ENCODE results near the gene CHRNA7.

Gene CHRNA7

DNA sequence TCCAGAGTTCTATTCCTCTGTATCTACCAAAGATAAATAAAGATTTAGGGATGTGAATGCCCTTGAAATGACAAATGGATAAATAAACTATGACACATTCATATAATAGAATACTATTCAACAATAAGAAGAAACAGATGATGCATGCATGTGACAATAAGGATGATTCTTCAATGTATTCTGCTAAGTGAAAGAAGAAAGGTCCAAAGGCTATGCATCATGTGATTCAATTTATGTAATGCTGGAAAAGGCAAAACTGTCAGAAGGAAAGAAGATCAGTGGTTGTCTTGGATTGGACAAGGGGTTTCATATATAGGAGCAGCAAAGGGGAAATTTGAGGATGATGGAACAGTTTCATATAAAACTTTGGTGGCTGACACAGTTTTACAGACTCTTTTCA lies 32.6 kb upstream of the CHRNA7 start:
- no peaks in the 10 kb centered on the region for H3K9me3 ChIP-seq (ENCODE audit: insufficient read depth, low read depth, low read length)
- no peak overlapping the region for H3K4me2 ChIP-seq (ENCODE audit: low read depth, low read length, poor library complexity, severe bottlenecking)
- H3K27me3 ChIP-seq (ENCODE audit: insufficient read depth, low read length, poor library complexity, severe bottlenecking): no peaks in the 10 kb centered on the region
- H4K20me1 ChIP-seq (ENCODE audit: insufficient read depth, low read length, poor library complexity, severe bottlenecking): no peaks in the 10 kb centered on the region
- no peak overlapping the region for H2AFZ ChIP-seq (ENCODE audit: low read length)
- H3K9ac ChIP-seq (ENCODE audit: low read depth, low read length, poor library complexity, severe bottlenecking): no peak overlapping the region
- no peaks in the 10 kb centered on the region for H3F3A ChIP-seq (ENCODE audit: low read depth)
- H3K4me3 ChIP-seq (ENCODE audit: low read length, poor library complexity, severe bottlenecking): no peak overlapping the region
- H3K9me2 ChIP-seq (replicated peaks; ENCODE audit: low read depth, low read length): no peaks in the 10 kb centered on the region
- TF ChIP-seq, protein P1, sequence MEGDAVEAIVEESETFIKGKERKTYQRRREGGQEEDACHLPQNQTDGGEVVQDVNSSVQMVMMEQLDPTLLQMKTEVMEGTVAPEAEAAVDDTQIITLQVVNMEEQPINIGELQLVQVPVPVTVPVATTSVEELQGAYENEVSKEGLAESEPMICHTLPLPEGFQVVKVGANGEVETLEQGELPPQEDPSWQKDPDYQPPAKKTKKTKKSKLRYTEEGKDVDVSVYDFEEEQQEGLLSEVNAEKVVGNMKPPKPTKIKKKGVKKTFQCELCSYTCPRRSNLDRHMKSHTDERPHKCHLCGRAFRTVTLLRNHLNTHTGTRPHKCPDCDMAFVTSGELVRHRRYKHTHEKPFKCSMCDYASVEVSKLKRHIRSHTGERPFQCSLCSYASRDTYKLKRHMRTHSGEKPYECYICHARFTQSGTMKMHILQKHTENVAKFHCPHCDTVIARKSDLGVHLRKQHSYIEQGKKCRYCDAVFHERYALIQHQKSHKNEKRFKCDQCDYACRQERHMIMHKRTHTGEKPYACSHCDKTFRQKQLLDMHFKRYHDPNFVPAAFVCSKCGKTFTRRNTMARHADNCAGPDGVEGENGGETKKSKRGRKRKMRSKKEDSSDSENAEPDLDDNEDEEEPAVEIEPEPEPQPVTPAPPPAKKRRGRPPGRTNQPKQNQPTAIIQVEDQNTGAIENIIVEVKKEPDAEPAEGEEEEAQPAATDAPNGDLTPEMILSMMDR (conservative IDR thresholded peaks at IDR 0.05; ENCODE audit: low read length): no peak
- no peak for TF ChIP-seq EZH2phosphoT487 (IDR thresholded peaks at IDR 0.05; ENCODE audit: borderline replicate concordance)
- H3K36me3 ChIP-seq (ENCODE audit: insufficient read depth, low read length): no peaks in the 10 kb centered on the region
- no peaks in the 10 kb centered on the region for H3K79me2 ChIP-seq (ENCODE audit: insufficient read depth, low read length)
- no peaks in the 10 kb centered on the region for H3K4me1 ChIP-seq (ENCODE audit: insufficient read depth, low read length, poor library complexity, severe bottlenecking)

DNA sequence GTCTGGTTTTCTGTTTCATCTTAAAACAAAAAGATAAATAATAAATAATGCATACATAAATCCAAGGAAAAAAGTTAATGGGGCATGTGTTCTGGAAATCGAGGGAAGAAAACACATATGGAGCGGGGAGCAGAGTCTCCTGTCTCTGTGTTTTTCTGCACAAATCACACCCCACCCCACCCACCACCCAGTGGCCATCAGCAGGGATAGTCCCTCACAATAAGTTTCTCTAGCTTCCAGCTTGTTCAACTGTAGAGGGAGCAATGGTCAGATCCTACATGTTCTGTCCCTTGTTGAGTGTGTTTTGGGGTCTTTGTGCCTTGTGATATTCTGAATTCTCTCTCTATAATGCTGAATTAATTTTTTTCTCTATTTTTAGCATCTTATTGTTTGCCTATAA lies 26.8 kb upstream of the CHRNA7 start:
- Histone ChIP-seq H3F3A (ENCODE audit: low read depth) (no peaks in the 10 kb centered on the region), H3K36me3 (ENCODE audit: insufficient read depth, low read length) (no peaks in the 10 kb centered on the region), H4K20me1 (ENCODE audit: insufficient read depth, low read length, poor library complexity, severe bottlenecking) (no peaks in the 10 kb centered on the region)

DNA sequence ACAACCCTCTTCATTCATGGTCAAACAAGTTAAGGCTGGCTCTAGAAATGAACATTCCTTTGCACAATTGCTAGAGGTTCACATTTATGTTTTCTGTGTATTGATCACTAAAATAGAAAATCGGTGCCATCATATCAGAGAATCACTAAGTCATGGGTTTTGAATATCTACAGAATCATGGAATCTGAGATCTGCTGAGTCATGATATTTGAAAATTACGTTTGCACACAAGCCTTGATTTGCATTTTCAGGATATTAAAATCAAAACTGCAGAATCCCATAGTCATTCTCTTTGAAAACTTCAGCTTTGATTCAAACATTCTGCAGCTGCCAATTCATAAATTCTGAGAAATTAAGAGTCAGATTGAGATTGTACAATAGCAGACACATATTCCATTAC lies 26.1 kb upstream of the CHRNA7 start:
- no peaks in the 10 kb centered on the region for H3K9me3 ChIP-seq (ENCODE audit: insufficient read depth, low read depth, low read length)
- H3K36me3 ChIP-seq (ENCODE audit: insufficient read depth, low read length): no peaks in the 10 kb centered on the region
- H3F3A ChIP-seq (ENCODE audit: low read depth): no peaks in the 10 kb centered on the region
- no peaks in the 10 kb centered on the region for H3K79me2 ChIP-seq (ENCODE audit: insufficient read depth, low read length)
- TF ChIP-seq, protein P1 (conservative IDR thresholded peaks at IDR 0.05; ENCODE audit: low read length): no peak
- TF ChIP-seq EZH2phosphoT487 (IDR thresholded peaks at IDR 0.05; ENCODE audit: borderline replicate concordance): no peak
- no peaks in the 10 kb centered on the region for H4K20me1 ChIP-seq (ENCODE audit: insufficient read depth, low read length, poor library complexity, severe bottlenecking)
- H3K4me2 ChIP-seq (ENCODE audit: low read depth, low read length, poor library complexity, severe bottlenecking): no peak overlapping the region
- no peak overlapping the region for H3K4me3 ChIP-seq (ENCODE audit: low read length, poor library complexity, severe bottlenecking)
- no peak overlapping the region for H3K9ac ChIP-seq (ENCODE audit: low read depth, low read length, poor library complexity, severe bottlenecking)
- no peak overlapping the region for H2AFZ ChIP-seq (ENCODE audit: low read length)
- no peaks in the 10 kb centered on the region for H3K27me3 ChIP-seq (ENCODE audit: insufficient read depth, low read length, poor library complexity, severe bottlenecking)
- H3K9me2 ChIP-seq (replicated peaks; ENCODE audit: low read depth, low read length): no peaks in the 10 kb centered on the region
- no peaks in the 10 kb centered on the region for H3K4me1 ChIP-seq (ENCODE audit: insufficient read depth, low read length, poor library complexity, severe bottlenecking)

More for the DNA sequence above, 26.8 kb upstream of the CHRNA7 start:
- Histone ChIP-seq H3K4me3 (ENCODE audit: low read length, poor library complexity, severe bottlenecking) (no peak overlapping the region), H2AFZ (ENCODE audit: low read length) (no peak overlapping the region), H3K27me3 (ENCODE audit: insufficient read depth, low read length, poor library complexity, severe bottlenecking) (no peaks in the 10 kb centered on the region), H3K9me2 (replicated peaks; ENCODE audit: low read depth, low read length) (no peaks in the 10 kb centered on the region), H3K9me3 (ENCODE audit: insufficient read depth, low read depth, low read length) (no peaks in the 10 kb centered on the region), H3K9ac (ENCODE audit: low read depth, low read length, poor library complexity, severe bottlenecking) (no peak overlapping the region), H3K4me1 (ENCODE audit: insufficient read depth, low read length, poor library complexity, severe bottlenecking) (no peaks in the 10 kb centered on the region), H3K79me2 (ENCODE audit: insufficient read depth, low read length) (no peaks in the 10 kb centered on the region), H3K4me2 (ENCODE audit: low read depth, low read length, poor library complexity, severe bottlenecking) (no peak overlapping the region)
- TF ChIP-seq EZH2phosphoT487 (IDR thresholded peaks at IDR 0.05; ENCODE audit: borderline replicate concordance): no peak

DNA sequence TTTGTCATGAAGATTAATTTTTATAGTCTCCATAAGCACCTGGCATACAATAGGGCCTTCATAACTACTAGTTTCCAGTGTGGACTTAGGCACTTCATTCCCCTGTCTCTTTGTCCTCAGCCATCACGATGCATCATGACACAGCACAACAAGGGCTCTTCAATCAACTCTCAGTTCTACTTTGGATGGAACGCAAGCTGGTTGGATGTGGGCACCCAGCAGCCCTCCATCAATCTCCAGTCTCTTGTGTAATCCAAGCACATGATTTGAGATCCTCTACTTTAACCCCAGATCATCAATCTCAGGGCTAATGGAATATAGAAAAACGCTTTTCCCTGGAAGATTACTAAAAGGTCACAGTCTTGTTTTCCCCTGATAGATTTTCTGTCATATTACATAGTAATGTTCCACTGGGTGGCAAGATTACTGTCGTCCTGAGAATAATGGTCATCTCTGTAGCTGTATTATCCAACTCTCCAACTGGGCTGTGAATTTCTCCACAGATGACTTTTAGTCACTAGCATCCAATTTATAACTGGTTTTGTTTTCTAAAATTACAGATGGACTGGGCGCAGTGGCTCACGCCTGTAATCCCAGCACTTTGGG lies 22.9 kb upstream of the CHRNA7 start:
- Histone ChIP-seq H3F3A (ENCODE audit: low read depth) (no peaks in the 10 kb centered on the region), H3K9ac (ENCODE audit: low read depth, low read length, poor library complexity, severe bottlenecking) (no peak overlapping the region), H3K27me3 (ENCODE audit: insufficient read depth, low read length, poor library complexity, severe bottlenecking) (no peaks in the 10 kb centered on the region), H3K79me2 (ENCODE audit: insufficient read depth, low read length) (no peaks in the 10 kb centered on the region), H2AFZ (ENCODE audit: low read length) (no peak overlapping the region), H3K36me3 (ENCODE audit: insufficient read depth, low read length) (no peaks in the 10 kb centered on the region), H3K4me1 (ENCODE audit: insufficient read depth, low read length, poor library complexity, severe bottlenecking) (no peaks in the 10 kb centered on the region), H3K4me2 (ENCODE audit: low read depth, low read length, poor library complexity, severe bottlenecking) (no peak overlapping the region), H4K20me1 (ENCODE audit: insufficient read depth, low read length, poor library complexity, severe bottlenecking) (no peaks in the 10 kb centered on the region), H3K9me2 (replicated peaks; ENCODE audit: low read depth, low read length) (no peaks in the 10 kb centered on the region), H3K9me3 (ENCODE audit: insufficient read depth, low read depth, low read length) (no peaks in the 10 kb centered on the region), H3K4me3 (ENCODE audit: low read length, poor library complexity, severe bottlenecking) (no peak overlapping the region)
- no peak for TF ChIP-seq EZH2phosphoT487 (IDR thresholded peaks at IDR 0.05; ENCODE audit: borderline replicate concordance)
- TF ChIP-seq, protein P1 (conservative IDR thresholded peaks at IDR 0.05; ENCODE audit: low read length): no peak
